DLD1 (cell line): ENCODE results near the gene INO80C.
"Not testable (repeated sequence)": the region's sequence is repeated elsewhere in the genome, so short reads cannot be mapped to it uniquely, and the experiment has no call there.

Source experiments
- in situ Hi-C: cut with HindIII; loops from 2 replicates; pipeline ENCODE4 v1.10.0; 2017; ENCODE audit warnings: low sequenced_read_pairs

Gene INO80C

GRCh38 chr18:35489913-35490490 lies 7.8 kb downstream of the INO80C start:
- in situ Hi-C loops, result no loop called here

GRCh38 chr18:35489281-35489680 lies 8.5 kb downstream of the INO80C start:
- in situ Hi-C loops, result not testable (repeated sequence)

GRCh38 chr18:35488396-35488795 lies 9.4 kb downstream of the INO80C start:
- in situ Hi-C loops, result not testable (repeated sequence)

GRCh38 chr18:35487525-35487924 lies 10.2 kb downstream of the INO80C start:
- in situ Hi-C loops, result not testable (repeated sequence)

- in situ Hi-C loops, result no loop called here
Observed at GRCh38 chr18:35485852-35486251, 11.9 kb downstream of the INO80C start.

GRCh38 chr18:35484034-35484433 lies 13.7 kb downstream of the INO80C start:
- in situ Hi-C loops, result no loop called here

- in situ Hi-C loops, result no loop called here
Observed at GRCh38 chr18:35481960-35482366, 15.8 kb downstream of the INO80C start.

GRCh38 chr18:35479911-35480586 lies 17.7 kb downstream of the INO80C start:
- in situ Hi-C loops, result no loop called here

- in situ Hi-C loops, result no loop called here
Observed at GRCh38 chr18:35478520-35479435, 19.0 kb downstream of the INO80C start.

GRCh38 chr18:35477974-35478373 lies 19.8 kb downstream of the INO80C start:
- in situ Hi-C loops, result no loop called here

GRCh38 chr18:35477497-35477896 lies 20.3 kb downstream of the INO80C start:
- in situ Hi-C loops, result no loop called here

GRCh38 chr18:35474884-35475283 lies 22.9 kb downstream of the INO80C start:
- in situ Hi-C loops, result no loop called here

- in situ Hi-C loops, result no loop called here
Observed at GRCh38 chr18:35473562-35473961, 24.2 kb downstream of the INO80C start.

- in situ Hi-C loops, result no loop called here
Observed at GRCh38 chr18:35470435-35470834, 27.3 kb downstream of the INO80C start.

- in situ Hi-C loops, result no loop called here
Observed at GRCh38 chr18:35469725-35470124, 28.0 kb downstream of the INO80C start.

- in situ Hi-C loops, result no loop called here
Observed at GRCh38 chr18:35468711-35469110, 29.0 kb downstream of the INO80C start.

GRCh38 chr18:35467624-35468016 lies 30.1 kb downstream of the INO80C start:
- in situ Hi-C loops, result no loop called here

- in situ Hi-C loops, result no loop called here
Observed at GRCh38 chr18:35466815-35467623, 30.7 kb downstream of the INO80C start.

- in situ Hi-C loops, result no loop called here
Observed at GRCh38 chr18:35466334-35466733, 31.4 kb downstream of the INO80C start.

GRCh38 chr18:35465329-35465728 lies 32.4 kb downstream of the INO80C start:
- in situ Hi-C loops, result no loop called here

- in situ Hi-C loops, result loop anchor here (5.0 kb wide), 1 partner anchor 37 kb away; no protein-coding TSS in a partner anchor
Observed at GRCh38 chr18:35464831-35465279, 32.9 kb downstream of the INO80C start.
